CD4-positive, alpha-beta T cell treated with Interferon gamma for 1 hour (primary cell): ENCODE results near the gene HTRA3.

Experiments
- DNase-seq: peaks from one replicate; pipeline ENCODE4 v3.0.0-alpha.2; 2020

The HTRA3 gene

DNA sequence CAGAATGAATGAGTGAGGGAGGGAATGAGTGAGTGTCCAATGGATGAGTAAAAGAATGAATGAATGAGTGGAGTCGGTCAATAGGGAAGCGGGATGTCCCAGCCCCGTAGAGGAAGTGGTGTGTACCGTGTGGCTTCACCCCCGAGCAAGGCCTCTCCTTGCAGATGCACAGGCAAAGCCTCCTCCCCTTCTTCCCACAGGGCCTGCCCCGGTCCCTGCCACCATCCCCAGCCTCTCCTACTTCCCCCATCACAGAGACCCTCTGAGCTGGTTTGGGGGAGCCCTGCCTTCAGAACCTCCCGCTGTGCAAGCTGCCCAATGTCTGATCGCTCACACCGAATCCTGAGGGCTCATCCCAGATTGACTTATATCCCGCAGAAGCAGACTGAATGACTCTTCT lies 13.6 kb downstream of the HTRA3 start:
- no peak for DNase-seq

DNA sequence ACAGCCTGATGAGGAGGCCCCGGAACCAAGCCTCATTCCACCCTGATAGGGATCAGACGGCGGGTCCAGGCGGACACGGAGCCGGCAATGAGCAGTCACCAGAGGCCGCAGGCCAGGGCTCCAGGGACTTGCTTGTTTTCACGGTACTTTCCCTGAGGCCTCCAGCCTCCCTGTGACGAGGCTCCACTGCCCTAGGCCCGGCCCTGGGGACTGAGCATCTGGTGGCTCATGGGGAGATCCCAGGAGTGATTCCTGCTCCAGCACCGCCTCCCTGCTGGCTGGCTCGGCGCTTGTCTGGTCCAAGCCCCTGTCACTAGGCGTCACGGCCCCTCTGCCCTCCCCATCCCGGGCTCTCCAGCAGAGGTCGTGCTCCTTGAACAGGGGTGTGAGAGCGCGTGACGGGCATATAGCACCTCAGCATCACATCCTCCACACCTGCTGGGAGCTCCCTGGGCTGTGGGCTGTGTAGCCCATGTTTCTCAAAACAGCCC lies 14.1 kb downstream of the HTRA3 start:
- DNase-seq, result no peak

DNA sequence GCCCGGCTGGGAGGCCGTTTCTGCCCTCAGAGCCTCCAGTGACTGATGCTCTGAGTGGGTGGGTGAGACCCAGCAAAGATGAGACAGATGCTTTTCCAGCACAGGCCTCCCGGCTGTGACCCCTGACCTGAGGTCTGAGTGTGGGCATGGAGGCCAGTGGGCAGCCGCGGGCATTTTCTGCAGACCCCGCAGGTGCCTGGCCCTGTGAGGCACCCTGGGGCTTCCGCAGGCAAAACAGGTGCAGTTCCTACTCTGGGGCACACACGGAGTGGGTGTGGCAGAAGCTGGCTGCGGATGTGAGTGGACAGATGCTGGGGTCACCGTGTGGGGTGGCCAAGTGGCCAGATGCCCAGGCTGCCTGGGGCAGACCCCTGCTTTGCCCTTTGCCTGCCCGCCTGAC lies 14.8 kb downstream of the HTRA3 start:
- no peak for DNase-seq

DNA sequence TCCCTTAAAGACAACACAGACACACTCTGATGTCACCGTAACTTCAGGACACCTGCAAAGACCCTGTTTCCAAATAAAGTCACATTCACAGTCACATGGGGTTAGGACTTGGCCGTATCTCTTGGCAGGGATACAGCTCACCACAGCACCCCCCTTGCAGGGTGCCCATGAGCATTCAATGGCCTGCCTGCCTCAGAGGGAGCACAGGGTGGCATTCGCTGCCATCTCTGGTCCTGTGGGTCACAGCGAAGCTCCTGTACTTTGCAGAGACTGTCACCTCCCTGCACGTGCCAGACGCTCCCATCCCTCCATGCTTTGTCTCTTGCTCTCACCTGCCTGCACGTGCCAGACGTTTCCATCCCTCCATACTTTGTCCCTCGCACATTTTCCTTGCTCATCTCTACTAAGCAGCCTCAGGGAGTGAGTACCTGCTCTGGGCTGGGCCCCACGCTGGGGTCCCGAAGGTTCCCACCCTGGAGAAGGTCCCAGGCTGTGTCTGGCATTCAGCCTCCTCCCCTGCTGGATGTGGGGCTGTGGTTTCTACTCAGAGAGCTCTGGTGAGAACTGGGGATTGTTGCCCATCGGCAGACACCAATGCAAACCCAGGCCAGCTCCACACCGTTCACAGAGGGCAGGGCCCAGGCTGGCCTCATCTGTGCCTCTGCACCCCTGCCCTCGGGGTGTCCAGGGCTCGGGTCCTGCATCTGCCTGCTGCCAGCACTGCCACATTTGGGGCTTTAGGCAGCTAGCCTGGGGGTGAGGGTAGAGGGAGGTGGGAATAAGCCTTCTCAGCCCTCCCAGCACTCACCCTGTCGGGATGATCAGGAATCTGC lies 15.8 kb downstream of the HTRA3 start:
- no peak for DNase-seq

DNA sequence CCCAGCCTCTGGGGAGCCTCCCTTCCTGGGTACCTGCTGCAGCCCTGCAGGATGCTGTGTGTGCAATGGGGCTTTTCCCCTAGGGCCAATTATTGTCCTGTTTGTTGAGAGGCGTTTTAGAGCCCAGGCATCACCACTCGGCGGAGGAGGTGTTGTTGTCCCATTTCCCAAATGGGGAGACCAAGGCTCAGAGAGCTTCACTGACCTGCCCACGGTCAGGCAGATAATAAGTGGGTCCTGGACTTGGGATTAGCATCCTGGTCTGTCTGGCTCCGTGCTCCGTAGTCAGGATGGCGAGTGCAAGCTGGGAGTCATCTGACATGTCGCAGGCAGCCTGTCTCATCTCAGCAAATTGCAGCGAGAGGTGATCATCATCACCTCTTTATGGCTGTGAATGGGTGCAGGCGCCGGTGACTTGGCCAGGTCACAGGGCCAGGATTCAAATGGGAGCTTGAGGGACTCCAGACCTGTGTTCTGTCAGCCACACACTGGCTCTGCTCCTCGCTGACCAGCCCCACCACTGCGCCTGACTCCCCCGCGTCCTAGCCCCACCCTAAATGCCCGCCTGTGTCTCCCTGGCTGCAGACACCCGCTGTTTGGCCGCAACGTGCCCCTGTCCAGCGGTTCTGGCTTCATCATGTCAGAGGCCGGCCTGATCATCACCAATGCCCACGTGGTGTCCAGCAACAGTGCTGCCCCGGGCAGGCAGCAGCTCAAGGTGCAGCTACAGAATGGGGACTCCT lies 16.6 kb downstream of the HTRA3 start:
- DNase-seq, result no peak

DNA sequence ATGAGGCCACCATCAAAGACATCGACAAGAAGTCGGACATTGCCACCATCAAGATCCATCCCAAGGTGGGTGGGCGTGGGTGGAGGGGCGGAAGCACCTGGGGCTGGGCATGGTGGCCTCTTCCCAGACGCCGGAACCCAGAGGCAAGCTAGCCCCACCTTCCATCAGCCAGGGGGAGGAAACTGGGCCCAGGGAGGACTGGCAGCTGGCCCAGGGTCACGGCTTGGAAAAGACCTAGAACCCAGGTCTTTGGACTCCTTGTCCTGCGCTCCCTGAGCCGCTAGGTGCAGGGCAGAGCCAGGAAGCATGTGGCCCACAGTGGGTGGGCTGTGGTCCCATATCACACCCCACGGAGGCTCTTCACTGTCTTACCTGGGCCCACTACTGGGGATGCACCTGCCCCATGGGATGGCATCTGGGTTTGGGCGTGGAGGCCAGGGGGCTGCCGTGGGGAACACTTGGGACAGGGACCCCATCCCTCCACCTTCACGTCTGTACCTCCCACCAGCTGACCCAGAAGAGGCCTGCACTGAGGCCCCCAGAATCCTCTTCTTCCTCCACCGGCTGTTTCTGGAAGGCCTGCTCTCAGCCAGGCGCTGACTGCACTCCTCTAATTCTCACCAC lies 17.3 kb downstream of the HTRA3 start:
- DNase-seq, result no peak

DNA sequence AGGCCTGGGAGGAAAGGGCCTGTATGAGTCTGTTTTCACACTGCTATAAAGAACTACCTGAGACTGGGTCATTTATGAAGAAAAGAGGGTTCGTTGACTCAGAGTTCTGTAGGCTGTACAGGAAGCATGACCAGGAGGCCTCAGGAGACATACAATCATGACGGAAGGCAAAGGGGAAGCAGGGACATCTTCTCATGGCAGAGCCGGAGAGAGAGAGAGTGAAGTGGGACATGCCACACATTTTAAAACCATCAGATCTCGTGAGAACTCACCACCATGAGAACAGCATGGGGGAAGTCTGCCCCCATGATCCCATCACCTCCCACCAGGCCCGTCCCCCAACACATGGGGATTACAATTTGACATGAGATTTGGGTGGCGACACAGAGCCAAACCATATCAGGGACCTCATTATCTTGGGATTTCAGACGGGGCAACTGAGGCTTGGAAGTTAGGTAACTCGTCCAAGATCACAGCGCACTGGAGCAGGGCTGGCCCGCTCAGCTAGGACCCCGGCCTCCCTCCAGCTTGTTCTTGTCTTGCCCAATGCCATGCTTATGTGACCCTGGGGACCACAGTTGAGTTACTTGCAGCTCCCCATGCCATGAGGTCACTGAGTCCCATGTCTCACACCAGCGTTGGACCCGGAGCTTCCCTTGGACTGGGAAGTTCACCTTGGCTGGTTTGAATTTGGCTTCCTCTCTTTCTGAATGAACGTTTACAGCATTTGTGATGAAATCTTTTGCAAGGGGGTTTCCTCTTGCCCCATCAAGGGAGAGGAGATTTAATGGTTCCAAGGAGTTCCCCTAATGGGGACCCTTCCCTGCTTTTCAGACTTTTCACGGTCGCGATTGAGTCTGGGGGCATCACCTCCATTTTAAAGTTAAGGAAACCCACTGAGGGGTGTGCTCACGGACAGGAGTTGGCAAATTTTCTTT lies 18.1 kb downstream of the HTRA3 start:
- no peak for DNase-seq

DNA sequence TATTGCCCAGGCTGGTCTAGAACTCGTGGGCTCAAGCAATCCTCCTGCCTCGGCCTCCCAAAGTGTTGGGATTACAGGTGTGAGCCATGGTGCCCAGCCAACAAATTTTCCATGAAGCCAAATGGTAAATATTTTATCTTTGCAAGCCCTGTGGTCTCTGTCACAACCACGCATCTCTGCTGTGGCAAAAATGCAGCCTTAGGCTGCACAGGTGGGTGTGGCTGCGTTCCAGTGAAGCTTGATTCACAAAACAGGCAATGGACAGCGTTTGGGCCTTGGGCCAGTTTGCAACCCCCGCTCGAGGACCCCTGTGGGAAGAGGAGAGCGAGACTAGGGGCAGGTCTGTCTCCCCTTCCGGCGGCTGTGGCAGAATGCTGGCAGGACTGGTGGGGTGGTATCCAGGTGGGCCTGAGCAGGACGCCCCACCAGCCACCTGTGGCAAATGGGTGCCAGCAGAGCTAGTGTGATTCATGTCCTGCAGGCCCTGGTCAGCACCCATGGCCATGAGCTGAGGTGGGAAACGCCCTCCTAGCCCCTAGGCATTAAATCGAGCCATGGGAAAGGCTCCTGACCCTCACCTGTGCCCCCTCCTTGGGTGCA lies 19.7 kb downstream of the HTRA3 start:
- no peak for DNase-seq

DNA sequence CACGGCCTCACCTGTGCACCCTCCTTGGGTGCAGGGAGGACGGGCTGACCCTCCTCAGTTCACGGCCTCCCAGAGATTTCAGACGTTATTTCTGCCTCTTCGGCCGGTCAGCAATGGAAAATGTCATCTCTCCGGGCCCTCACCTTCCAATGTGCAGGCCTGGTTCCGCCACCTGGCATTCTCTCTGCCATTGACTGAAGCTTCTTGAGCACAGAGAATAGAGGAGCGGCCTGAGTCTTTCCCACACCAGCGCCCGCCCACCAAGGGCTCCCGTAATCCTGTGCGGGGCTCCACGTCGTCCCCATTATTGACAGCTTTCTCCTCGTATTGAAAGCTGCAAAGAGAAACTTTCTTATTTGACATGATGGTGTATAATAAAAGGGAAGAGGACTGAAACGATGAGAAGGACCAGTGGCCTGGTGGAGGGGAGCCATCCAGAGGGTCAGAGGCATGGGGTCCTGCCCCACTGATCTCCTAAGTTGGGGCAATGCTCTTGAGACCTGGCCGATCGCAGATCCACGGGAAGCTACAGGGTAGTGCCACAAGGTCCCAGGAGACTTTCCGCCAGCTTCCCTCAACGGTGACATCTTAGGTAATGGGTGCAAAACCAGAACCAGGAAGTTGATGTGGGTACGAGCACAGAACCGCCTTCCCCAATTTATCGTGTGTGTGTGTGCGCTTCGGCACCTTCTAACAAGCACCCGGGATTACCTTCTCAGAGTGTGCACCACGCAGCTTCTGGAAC lies 20.6 kb downstream of the HTRA3 start:
- no peak for DNase-seq

DNA sequence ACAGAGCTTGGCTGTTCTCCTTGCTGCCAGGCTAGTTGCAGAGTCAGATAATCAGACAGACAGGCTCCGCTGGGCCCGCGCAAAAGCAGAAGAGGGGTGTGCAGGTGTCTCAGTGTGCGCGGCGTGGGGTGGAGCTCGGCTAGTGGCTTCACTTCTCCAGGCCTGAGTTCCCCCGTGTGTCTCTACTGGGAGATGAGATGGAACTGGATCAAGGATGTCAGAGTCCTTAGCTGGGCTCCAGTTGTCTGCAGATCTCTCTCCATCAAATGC lies 21.1 kb downstream of the HTRA3 start:
- no peak for DNase-seq

DNA sequence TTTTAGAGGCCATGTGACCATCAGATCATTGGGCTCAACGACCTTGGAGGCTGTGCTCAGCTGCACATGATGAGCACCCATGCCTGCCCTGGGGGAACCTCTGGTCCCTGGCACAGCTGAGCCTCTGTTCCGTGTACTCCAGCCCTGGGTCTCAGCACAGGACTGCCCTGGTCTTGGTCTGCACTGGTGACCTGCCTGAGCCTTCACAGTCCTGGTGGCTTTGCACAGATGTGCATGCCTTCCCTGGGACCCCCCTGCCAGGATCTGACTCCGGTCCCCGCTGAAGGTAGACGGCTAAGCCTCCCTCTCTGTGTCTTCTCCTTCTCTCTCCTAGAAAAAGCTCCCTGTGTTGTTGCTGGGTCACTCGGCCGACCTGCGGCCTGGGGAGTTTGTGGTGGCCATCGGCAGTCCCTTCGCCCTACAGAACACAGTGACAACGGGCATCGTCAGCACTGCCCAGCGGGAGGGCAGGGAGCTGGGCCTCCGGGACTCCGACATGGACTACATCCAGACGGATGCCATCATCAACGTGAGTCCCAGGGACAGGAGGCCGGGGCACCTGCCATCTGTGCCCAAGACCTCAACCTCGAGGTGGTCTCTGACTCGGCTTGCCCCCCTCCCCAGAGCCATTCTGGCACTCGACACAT lies 21.6 kb downstream of the HTRA3 start:
- no peak for DNase-seq

DNA sequence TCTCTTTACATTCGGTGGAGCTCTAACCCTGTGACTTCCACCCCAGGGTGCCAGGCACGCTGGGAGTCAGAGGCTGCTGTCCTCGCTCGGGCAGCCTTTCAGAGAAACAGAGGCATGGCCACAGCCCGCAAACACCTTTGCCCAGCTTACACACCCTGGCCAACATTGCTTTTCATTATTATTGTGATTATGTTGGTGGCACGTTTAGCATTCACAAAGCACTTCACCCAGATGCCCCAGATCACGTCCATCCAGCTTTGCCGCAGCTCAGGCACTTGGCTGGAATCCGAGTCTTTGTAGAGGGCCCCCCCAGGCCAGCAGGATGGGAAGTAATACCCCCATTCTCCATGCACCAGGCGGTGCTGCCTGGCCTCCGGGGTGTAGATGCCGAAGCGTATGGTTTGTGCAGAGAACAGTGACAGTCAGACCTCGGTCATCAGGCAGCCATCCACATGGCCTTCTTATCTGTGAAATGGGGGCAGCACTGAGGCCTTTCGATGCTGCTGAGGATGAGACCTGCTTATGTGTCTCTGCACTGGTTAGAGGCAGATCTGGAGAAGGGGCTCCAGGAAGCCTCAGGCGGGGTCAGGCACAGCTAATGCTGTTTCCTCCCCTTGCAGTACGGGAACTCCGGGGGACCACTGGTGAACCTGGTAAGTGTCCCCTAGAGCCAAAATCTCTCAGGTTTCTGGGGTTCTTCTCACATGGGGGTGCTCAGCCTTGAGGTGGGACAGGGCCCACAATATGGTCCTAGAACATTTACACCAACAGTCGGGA lies 22.3 kb downstream of the HTRA3 start:
- no peak for DNase-seq

DNA sequence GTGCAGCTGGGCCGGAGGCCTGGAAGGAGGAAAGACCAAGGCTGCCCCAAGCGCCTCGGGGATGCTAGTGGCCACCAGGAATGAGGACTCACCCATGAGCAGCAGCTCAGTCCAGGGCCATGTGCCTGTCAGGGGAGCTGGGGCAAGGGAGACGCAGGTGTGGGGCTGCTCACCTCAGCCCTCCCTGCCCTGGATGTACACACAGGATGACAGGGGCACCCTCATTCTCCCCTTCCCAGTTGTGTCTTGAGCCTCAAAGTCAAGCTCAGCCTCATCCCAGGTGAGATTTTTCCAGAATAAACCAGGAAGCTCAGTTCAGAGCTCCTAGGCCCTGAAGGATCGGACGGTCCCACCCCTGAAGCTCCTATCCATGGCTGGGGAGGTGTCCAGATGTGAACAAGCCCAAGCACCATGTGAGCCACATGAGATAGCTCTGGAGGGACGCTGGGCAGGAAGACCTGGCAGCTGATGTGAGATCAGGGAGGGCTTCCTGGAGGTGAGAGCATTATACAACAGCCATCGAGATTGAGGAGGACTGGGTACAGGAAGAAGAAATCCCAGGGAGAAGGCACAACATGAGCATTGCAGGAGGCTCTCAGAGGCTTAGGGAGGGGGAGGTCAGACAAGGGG lies 23.0 kb downstream of the HTRA3 start:
- DNase-seq, result no peak

DNA sequence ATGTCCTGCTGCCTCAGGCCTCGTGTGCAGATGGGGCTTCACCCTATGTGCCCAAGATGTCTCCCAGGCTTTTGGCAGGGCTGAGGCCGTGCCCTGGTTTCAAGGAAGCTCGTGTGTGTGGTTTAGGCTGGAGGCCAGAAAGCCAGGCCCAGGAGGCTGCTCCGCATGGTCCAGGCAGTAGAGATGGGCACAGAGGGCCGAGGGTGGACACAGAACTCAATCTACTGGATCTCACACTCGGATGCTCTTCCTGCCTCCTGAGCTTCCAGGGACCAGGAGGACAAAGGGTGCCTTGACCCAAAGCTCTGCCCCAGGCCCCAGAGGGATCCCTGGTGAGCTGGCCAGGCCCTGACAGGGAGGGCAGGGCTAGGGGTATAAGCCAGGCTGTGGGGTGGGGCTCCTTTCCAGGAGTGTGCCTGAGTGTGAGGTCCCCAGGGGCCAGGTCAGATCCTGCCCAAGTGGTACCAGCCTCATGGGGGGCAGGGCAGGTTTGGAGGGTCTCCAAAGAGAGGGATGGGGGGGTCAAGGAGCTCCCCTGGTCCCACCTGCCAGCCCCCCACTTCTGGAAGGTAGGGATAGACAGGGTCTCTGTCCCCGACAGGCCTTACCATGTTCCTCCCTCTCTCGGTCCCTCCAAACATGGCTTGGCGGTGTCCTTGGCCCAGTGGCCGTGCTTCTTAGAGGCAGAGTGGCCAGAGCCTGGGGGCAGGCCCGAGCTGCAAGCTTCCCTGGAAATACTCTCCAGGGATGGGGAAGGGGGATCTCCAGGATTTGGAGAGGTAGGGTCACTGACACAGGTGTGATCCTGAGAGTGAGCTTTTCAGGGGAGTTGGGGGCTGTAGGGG lies 23.8 kb downstream of the HTRA3 start:
- DNase-seq, result no peak

DNA sequence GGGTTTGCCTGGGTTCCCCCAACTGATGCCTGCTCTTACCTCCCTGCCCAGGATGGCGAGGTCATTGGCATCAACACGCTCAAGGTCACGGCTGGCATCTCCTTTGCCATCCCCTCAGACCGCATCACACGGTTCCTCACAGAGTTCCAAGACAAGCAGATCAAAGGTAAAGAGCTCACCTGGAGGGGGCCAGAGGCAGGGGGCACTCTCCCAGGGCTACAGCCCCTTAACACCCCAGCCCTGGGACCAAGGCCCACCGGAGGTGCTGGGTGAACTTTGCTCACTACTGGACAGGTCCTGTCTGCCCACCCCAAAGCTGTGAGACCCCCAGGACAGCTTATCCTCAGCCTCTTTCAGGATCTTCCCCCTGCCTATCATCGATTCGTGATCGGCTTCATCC lies 24.5 kb downstream of the HTRA3 start:
- DNase-seq, result no peak

DNA sequence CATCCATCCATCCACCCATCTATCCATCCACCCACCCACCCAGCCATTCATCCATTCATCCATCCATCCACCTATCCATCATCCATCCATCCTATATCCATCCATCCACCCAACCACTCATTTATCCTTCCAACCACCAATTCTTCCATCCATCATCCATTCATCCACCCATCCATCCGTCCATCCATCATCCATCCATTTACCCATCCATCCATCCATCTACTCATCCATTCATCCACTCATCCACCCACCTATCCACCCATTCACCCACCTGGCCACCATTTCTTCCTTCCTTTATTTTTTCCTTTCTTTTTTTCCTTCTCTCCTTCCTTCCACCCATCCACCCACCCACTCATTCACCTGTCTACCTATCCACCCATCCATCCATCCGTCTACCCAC lies 25.2 kb downstream of the HTRA3 start:
- DNase-seq, result no peak

DNA sequence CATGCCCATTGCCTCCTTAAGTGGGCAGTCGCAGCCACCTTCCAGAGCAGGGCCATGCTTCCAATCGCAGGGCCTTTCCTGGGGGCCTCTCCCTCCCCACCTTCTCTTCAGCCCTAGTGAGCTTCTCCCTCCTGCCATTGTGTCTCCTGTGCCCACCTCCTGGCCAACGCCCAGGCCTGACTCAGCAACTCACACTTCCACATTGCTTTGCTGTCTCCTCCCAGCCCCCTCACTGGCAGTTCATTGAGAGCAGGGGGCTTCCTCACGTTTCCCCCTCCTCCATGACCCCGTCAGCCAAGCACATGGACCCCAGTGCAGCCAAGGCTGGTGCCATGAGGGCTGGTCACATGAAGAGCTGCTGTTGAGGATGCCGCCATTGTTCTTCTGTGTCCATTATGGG lies 25.9 kb downstream of the HTRA3 start:
- DNase-seq, result no peak

DNA sequence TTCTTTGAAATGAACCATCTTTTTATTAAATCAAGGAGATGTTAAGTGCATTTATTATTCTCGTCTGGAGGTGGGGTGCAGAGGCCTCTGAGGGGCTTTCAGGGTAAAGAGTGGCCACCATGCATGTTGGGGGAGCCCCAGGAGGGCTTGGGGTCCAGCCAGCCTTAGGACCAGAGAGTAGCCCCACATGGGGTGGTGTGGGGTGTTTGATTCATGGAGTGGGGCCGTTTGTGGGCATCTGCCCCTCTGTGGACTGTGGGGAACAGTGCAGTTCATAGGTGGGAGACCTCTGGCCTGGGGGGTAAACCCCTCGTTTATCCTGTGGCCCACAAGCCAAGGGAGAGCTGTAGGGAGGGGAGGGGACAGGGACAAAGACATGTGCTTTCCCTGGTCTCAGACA lies 26.9 kb downstream of the HTRA3 start:
- DNase-seq, result no peak

DNA sequence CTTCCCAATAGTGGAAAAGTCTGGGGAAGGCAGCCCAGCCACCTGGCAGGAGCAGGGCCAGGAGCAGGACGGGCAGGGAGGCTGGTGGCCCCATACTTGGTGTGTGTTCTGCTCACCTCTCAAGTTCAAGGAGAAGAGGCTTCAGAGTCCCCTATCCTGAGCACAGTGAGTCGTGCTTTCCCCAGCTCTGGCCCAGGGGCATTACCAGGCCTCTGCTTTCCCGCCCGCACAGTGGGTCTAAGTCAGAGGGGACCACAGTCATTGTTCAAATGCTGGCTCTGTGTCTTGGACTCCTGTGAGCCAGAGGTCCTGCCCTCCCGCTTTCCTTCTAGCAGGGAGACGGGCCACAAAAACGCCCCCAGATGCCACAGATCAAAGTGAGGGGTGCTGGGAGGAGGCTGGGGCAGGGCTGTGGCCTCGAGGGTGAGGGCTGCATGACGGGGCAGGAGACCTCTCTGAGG lies 27.6 kb downstream of the HTRA3 start:
- DNase-seq, result no peak
